HG02840 (cell line): ENCODE results near the gene PLAC1.

Experiments used
- ATAC-seq: cut with Tn5 transposase; IDR thresholded peaks from one replicate; pipeline ENCODE4 v1.9.1; 2021; ENCODE audit warnings: mild to moderate bottlenecking, moderate library complexity, moderate number of reproducible peaks; ENCODE audit not compliant: unreplicated experiment, low FRiP score

PLAC1 gene

GRCh38 chrX:134658002-134658759, at the start of gene PLAC1:
Gene PLAC1, minus strand, starts transcription at chrX:134658471. Its CDS starts 91,789 bp downstream, at chrX:134566682.
- no peak for ATAC-seq

GRCh38 chrX:134706138-134706537, 47.9 kb upstream of the PLAC1 start:
- ATAC-seq = no peak

DNA sequence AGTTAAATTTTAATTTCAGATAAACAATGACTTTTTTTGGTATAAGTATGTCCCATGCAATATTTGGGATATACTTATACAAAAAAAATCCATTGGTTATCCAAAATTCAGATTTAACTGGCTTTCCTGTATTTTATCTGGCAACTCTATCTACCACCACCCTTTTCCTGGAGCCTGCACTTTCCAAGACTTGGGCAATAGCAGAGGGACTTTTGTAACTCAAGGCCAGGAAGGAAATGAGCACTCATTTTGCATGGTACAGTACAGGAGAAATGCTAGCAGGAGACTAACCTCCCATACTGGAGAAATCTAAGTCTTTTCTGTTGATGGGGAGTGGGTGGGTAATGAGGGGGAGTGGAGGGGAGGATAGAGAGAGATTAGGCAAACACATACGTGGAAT, 37.7 kb upstream of the PLAC1 start:
- ATAC-seq = no peak

GRCh38 chrX:134694333-134695322, 36.4 kb upstream of the PLAC1 start:
- ATAC-seq = no peak

- ATAC-seq = no peak
These were observed 35.4 kb upstream of the PLAC1 start for GRCh38 chrX:134693644-134694043.

- ATAC-seq = no peak
These were observed 34.7 kb upstream of the PLAC1 start for GRCh38 chrX:134692990-134693389.

DNA sequence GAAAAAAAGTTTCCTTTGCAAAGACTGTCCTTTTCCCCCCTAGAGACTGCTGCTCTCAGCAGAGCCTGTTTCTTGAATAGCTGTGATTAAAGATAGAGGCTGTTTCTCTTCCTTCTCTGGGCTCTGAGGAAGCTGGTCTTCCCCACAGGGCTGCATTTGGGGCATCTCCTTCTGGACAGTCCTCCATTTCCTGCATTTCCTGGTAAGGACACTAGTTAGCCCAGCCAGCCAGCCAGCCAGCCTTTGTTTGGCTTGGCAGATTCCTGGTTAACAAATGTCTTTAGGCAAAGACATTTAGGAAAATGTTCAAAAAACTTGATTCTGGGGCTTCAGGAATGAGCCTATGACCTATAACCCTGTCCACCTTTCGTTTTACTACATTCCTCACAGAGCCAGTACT, 34.0 kb upstream of the PLAC1 start:
- no peak for ATAC-seq

GRCh38 chrX:134691453-134691852, 33.2 kb upstream of the PLAC1 start:
- no peak for ATAC-seq

GRCh38 chrX:134688839-134689238, 30.6 kb upstream of the PLAC1 start:
- no peak for ATAC-seq

- ATAC-seq = no peak
These were observed 30.0 kb upstream of the PLAC1 start for GRCh38 chrX:134688031-134688823.

DNA sequence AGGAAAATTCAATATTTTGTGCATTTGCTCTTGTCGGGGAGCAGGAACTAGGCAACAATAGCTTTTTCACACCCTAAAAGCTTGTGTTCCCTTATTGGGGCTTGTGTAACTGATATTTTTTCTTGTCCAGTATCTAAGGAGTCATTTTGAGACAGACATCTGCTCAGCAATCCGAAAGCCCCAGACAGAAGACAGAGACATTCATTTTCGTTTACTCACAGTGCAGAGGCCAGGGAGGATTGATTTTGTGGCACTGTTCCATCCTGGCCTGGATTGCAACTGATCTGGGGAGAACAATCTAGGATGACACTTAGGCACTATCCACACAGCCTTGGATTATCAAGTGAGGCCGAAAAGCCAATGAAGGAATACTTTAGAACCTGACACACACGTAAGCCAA, 27.4 kb upstream of the PLAC1 start:
- ATAC-seq = no peak

DNA sequence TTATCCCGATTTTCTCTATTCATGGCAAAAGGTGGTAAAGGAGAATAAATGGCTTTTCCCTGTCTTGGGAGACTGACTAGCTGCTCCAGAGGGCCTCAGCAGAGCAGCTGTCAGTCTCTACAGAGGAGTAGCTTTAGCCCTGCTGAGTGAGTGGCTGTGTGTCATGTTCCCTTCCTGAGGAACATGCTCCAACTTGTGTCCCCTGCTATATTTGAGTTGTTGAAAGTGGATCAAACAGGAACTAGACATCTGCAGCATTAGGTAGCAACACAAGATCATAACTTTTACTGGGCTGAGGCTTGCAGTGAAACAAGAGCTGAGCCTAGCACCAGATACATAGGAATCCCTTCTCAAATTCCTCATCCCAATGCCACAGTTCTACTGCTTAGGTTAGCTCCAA, 26.7 kb upstream of the PLAC1 start:
- no peak for ATAC-seq

DNA sequence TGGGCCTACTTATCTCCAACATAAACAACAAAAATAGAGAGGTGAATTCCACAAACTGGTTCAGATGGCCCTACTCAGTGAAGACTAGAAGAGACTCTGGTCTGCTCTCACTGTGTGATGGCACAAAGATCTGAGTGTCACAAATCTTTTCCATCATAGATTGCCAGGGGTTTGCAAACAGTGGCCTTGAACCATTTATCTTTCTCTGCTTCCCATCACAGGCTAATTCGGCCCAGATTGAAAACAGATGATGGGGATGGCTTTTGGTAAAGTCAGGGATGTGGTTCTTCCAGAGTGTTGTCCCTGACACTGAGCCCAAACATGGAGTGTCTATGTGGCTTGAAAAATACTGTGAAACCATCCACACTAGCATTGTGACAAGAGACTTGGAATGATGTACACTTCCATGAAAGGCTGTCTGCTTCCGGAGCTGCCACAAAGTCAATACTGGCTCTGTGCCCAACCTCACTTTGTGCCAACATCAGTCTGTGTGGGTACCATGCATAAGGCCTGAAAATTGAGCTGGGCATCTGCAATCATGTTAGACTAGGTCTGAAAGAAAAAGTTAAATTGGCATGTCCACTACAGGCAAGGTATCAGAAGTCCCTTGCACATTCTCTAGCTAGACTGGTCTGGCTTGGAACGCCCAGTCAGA, 25.2 kb upstream of the PLAC1 start:
- ATAC-seq = no peak

- ATAC-seq = no peak
These were observed 23.8 kb upstream of the PLAC1 start for GRCh38 chrX:134682081-134682480.

GRCh38 chrX:134679644-134680043, 21.4 kb upstream of the PLAC1 start:
- no peak for ATAC-seq

DNA sequence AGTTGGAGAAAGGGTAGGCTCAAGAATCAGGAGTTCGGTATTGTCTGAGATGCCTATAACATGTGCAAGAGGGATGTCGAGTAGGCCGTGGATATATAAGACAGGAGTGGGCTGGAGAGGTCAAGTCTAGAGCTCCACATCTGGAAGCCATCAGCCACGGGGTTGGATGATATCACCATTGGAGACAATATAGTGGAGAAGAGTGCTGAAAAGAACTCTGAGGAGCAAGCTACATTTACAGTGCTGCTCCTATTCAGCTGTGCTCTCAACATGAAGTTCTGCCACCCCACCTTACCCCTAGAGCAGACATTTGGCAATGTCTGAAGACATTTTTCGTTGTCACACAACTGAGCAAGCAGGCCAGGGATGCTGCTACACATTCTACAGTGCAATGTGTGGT, 20.9 kb upstream of the PLAC1 start:
- no peak for ATAC-seq

DNA sequence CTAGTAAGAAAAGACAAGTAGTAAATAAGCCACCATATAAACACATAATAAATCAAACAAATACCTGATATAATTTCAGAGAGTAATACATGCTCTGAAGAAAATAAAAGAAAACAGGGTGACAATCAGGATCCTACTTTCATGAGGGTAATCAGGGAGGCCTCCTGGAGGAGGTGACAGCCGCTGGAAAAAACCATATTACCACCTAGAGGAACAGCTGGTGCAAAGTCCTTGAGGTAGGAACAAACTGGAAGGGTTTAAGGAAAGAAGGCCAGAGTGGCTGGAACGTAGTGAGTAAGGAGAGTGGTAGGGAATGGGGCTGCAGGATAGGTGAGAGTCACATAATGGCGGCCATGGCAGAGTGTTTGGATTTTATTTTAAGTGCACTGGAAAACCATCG, 19.1 kb upstream of the PLAC1 start:
- no peak for ATAC-seq

- no peak for ATAC-seq
These were observed 18.2 kb upstream of the PLAC1 start for GRCh38 chrX:134676436-134676835.

- no peak for ATAC-seq
These were observed 14.9 kb upstream of the PLAC1 start for GRCh38 chrX:134673123-134673522.

DNA sequence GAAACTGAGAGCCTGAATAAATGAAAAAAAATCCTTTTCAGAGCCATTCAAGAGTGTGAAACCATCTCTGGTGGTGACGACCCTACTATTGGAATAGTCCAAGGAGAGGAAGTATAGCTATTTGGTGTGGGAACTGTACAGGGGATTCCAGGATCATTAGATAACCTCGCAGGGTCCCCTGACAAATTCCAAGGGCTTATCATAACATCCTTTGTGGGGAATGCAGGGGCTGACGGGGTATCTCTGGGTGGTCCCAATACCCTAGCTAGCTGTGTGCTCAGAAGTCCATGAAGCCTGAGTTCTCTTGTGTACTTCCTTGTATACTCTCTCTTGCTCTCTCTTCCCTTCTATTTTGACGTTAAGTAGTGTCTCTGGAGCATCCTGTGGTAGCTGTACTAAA, 13.8 kb upstream of the PLAC1 start:
- ATAC-seq = no peak
